Cardiac fibroblast (primary cell): ENCODE data around the gene FES.

Experiments used
- DNase-seq, 2 donors: peaks; one replicate each; pipeline versions ENCODE4 v3.0.0 to v3.0.0-alpha.2; 2010; ENCODE audit warnings: low read depth in 2 of 2
- H3K4me3 ChIP-seq, 2 donors: replicated peaks in 1 of 2; 1 replicate in 1 of 2; 2 replicates in 1 of 2; pipeline ENCODE4 v1.5.1; 2011; ENCODE audit warnings: low read depth in 2 of 2, low read length in 2 of 2, mild to moderate bottlenecking in 2 of 2, moderate library complexity in 1 of 2
- TF ChIP-seq, protein P1 (sequence below): IDR thresholded peaks from one replicate; pipeline ENCODE4 v1.5.1; 2011; ENCODE audit warnings: low read depth, mild to moderate bottlenecking, low read length, inconsistent platforms

FES gene

GRCh38 chr15:90860942-90861675 lies 23.2 kb upstream of the FES start:
- DNase-seq = no peak
- no peak overlapping the region for H3K4me3 ChIP-seq
- TF ChIP-seq, protein P1, sequence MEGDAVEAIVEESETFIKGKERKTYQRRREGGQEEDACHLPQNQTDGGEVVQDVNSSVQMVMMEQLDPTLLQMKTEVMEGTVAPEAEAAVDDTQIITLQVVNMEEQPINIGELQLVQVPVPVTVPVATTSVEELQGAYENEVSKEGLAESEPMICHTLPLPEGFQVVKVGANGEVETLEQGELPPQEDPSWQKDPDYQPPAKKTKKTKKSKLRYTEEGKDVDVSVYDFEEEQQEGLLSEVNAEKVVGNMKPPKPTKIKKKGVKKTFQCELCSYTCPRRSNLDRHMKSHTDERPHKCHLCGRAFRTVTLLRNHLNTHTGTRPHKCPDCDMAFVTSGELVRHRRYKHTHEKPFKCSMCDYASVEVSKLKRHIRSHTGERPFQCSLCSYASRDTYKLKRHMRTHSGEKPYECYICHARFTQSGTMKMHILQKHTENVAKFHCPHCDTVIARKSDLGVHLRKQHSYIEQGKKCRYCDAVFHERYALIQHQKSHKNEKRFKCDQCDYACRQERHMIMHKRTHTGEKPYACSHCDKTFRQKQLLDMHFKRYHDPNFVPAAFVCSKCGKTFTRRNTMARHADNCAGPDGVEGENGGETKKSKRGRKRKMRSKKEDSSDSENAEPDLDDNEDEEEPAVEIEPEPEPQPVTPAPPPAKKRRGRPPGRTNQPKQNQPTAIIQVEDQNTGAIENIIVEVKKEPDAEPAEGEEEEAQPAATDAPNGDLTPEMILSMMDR = no peak

DNA sequence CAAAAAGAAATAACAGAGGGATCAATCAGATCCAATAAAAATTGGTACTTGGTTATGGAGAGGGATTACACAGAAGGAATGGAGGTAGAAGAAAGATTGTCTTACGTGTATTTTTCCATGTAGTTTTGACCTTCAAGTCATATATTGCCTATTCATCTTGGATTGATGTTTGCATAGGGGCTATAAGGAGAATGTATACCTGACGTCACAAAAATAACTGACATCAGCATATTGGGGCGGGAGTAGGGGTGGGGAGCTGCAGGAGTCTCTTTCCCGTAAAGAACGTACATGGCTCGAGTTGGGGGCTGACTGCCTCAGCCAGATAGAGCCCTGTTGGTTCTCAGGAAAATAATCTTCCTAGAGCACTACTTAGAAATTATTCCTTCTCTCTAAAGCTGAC lies 21.8 kb upstream of the FES start:
- no peak overlapping the region for H3K4me3 ChIP-seq
- no peak for DNase-seq
- TF ChIP-seq, protein P1 = no peak

- H3K4me3 ChIP-seq = no peak overlapping the region
- peak; percentile 35 to 70 for DNase-seq
- TF ChIP-seq, protein P1 = no peak
Measured at GRCh38 chr15:90862964-90863778, 21.1 kb upstream of the FES start.

DNA sequence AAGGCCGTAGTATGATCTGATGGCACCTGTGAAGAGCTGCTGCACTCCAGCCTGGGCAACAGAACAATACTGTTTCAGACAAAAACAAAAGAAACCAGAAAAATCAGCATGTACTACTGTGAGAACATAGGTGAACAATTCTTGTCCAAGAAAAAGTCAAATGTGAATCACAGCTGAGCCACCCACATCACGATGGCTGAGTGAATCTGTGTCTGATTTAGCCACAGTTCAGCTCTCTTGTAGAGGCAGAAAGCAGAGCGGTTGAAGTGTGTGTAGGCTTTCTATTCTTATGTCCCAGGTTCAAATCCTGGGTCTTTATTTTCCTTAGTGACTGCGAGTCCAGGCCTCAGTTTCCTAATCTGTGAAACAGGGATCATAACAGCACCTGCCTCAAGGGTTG lies 20.3 kb upstream of the FES start:
- peak in 1 of 2 donors; percentile 24 for DNase-seq
- TF ChIP-seq, protein P1 = no peak
- no peak overlapping the region for H3K4me3 ChIP-seq

GRCh38 chr15:90864507-90864906 lies 19.8 kb upstream of the FES start:
- H3K4me3 ChIP-seq = no peak overlapping the region
- no peak for DNase-seq
- TF ChIP-seq, protein P1 = no peak

DNA sequence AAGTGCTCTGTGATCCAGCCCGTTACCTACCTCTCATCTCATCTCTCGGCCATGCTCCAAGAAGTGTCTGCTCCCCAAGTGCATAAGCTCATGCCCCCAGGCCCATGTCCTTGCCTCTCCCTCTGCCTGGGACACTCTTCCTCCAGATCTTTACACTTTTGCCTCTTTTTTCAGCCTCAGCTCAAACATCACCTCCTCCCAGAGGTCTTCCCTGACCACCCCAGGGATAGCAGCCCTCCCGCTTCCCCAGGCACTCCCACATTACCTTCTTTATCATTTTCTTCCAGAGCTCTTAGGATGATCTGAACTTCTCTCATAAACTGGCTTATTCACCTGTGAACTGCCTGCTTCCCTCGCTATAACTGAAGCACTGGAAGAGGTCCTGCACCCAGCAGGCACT lies 18.6 kb upstream of the FES start:
- TF ChIP-seq, protein P1 = no peak
- H3K4me3 ChIP-seq = no peak overlapping the region
- no peak for DNase-seq
